Nephron (organoid): Measurements from ENCODE around the gene CCL3.
"Not testable (repeated sequence)": the region's sequence is repeated elsewhere in the genome, so short reads cannot be mapped to it uniquely, and the experiment has no call there.

Experiments
- H3K27ac Mint-ChIP-seq, 3 experiments: 2 replicates each; pipeline ENCODE4 v1.8.0; 2020; ENCODE audit warnings: mixed read lengths in 3 of 3, mild to moderate bottlenecking in 2 of 3, moderate library complexity in 1 of 3
- H3K27me3 Mint-ChIP-seq: 2 replicates; pipeline ENCODE4 v1.8.0; 2021; ENCODE audit warnings: low read depth, mild to moderate bottlenecking, moderate library complexity, mixed read lengths
- H3K36me3 Mint-ChIP-seq: 2 replicates; pipeline ENCODE4 v1.8.0; 2020; ENCODE audit warnings: low read depth, mixed read lengths
- H3K4me1 Mint-ChIP-seq: 2 replicates; pipeline ENCODE4 v1.8.0; 2020; ENCODE audit warnings: mixed read lengths
- H3K4me3 Mint-ChIP-seq, 3 experiments: 2 replicates each; pipeline ENCODE4 v1.8.0; 2020; ENCODE audit warnings: mild to moderate bottlenecking in 3 of 3, mixed read lengths in 3 of 3, moderate library complexity in 2 of 3
- H3K9me3 Mint-ChIP-seq: 2 replicates; pipeline ENCODE4 v1.8.0; 2020; ENCODE audit warnings: mixed read lengths
- TF ChIP-seq, protein P1 (sequence below), 3 experiments: fragments of 200-600 bp; sonication (generic); IDR thresholded peaks; one replicate each; pipeline ENCODE4 v1.5.0; 2021; ENCODE audit warnings: antibody characterized with exemption in 3 of 3; ENCODE audit not compliant: unreplicated experiment in 3 of 3

The CCL3 gene

DNA sequence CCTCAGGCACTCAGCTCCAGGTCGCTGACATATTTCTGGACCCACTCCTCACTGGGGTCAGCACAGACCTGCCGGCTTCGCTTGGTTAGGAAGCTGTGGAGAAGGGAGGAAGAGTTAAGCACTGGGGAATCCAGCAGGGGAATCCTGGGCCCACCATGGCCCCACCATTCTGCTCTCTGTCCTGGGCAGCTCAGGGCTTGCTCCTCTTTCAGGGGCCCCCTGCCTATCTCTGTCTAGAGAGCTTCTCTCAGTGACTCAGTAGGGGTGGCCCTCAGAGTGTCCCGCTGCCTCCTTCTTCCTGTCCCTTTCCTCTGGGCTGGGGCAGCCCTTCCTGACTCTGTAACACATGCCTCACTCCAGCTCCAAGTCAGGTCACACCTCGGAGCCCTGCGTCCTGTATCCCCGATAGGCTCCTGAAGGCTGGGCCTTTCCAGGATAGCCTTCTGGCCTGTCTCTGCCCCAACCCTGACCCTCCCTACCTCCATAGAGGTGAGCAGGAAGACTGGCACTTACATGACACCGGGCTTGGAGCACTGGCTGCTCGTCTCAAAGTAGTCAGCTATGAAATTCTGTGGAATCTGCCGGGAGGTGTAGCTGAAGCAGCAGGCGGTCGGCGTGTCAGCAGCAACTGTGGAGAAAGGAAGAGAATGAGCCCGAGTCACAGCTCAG lies 1.1 kb downstream of the CCL3 start:
- H3K4me3 Mint-ChIP-seq: no peak overlapping the region
- TF ChIP-seq, protein P1, sequence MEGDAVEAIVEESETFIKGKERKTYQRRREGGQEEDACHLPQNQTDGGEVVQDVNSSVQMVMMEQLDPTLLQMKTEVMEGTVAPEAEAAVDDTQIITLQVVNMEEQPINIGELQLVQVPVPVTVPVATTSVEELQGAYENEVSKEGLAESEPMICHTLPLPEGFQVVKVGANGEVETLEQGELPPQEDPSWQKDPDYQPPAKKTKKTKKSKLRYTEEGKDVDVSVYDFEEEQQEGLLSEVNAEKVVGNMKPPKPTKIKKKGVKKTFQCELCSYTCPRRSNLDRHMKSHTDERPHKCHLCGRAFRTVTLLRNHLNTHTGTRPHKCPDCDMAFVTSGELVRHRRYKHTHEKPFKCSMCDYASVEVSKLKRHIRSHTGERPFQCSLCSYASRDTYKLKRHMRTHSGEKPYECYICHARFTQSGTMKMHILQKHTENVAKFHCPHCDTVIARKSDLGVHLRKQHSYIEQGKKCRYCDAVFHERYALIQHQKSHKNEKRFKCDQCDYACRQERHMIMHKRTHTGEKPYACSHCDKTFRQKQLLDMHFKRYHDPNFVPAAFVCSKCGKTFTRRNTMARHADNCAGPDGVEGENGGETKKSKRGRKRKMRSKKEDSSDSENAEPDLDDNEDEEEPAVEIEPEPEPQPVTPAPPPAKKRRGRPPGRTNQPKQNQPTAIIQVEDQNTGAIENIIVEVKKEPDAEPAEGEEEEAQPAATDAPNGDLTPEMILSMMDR (IDR thresholded peaks at IDR 0.05; ENCODE audit: unreplicated experiment in 3 of 3): no peak
- no peak overlapping the region for H3K27ac Mint-ChIP-seq
- H3K9me3 Mint-ChIP-seq: no peaks in the 10 kb centered on the region
- peaks cover 15% of the 10 kb centered on the region for H3K27me3 Mint-ChIP-seq
- H3K4me1 Mint-ChIP-seq: no peaks in the 10 kb centered on the region
- no peaks in the 10 kb centered on the region for H3K36me3 Mint-ChIP-seq

DNA sequence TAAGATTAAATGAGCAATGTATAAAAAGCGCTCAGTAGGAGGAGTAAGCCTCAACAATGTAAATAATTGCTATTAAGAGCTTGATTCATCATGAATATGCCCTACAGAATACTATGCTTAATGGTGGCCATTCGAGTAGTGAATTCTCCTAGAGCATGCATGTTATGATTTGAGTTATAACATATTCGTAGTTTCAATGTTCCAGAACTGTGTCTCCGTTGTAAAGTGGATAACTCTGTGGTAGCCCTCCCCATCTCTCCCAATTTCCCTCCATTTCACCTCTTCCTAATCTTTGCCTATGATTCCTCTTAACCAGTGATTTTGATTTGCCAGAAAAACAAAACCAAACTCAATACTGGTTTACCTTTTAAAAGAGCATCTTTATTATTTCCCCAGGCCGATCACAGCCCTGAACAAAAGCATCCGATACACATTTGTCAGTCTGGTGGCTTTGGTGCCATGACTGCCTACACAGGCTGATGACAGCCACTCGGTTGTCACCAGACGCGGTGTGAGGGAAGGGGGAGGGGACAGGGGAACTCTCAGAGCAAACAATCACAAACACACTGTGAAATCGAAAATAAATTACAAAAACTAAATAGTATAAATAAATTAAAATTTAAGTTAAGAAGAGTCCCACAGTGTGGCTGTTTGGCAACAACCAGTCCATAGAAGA lies 1.9 kb downstream of the CCL3 start:
- H3K27ac Mint-ChIP-seq, H3K9me3 Mint-ChIP-seq, H3K36me3 Mint-ChIP-seq, H3K4me3 Mint-ChIP-seq, H3K4me1 Mint-ChIP-seq: not testable (repeated sequence)
- peaks cover 15% of the 10 kb centered on the region for H3K27me3 Mint-ChIP-seq

DNA sequence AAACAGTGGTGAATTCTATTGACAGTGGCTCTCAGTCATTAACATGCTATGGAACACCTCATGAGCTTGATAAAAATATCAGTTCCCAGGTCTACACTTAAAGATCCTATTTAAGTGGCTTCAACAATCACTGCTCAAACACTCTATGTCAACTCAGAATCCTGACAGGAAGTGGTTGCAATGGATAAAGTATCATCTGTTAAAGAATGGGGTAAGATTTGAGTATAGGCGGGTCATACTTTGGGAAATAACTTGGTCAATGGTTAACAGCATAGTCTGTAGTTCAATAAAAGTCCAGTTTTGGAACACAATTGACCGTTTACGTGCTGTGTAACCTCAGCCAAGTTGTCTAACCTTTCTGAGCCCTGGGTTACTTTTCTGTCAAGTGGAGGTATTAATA lies 2.5 kb downstream of the CCL3 start:
- not testable (repeated sequence) for H3K9me3 Mint-ChIP-seq, H3K27ac Mint-ChIP-seq, H3K4me3 Mint-ChIP-seq, H3K36me3 Mint-ChIP-seq, H3K4me1 Mint-ChIP-seq
- H3K27me3 Mint-ChIP-seq: peaks cover 13% of the 10 kb centered on the region

DNA sequence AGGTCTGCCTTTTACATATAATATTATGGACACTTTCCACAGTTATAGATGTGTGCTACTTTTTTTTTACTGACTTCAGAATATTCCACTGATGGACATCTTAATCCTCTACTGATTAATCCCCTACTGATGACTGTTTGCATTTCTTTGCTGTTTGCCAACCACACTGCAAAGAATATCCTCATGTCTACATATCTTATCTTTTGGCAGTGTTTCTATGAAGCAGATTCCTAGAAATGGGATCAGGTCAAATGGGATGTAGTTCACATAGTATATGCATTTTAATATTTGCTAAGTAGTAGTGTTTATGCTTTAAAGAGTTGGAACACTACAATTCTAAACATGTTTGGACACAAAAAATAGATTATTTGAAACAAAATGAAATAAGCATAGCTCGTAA lies 3.2 kb downstream of the CCL3 start:
- H3K36me3 Mint-ChIP-seq: no peaks in the 10 kb centered on the region
- no peak overlapping the region for H3K4me3 Mint-ChIP-seq
- no peaks in the 10 kb centered on the region for H3K9me3 Mint-ChIP-seq
- no peaks in the 10 kb centered on the region for H3K4me1 Mint-ChIP-seq
- TF ChIP-seq, protein P1 (IDR thresholded peaks at IDR 0.05; ENCODE audit: unreplicated experiment in 3 of 3): no peak
- peaks cover 9% of the 10 kb centered on the region for H3K27me3 Mint-ChIP-seq
- no peak overlapping the region for H3K27ac Mint-ChIP-seq

DNA sequence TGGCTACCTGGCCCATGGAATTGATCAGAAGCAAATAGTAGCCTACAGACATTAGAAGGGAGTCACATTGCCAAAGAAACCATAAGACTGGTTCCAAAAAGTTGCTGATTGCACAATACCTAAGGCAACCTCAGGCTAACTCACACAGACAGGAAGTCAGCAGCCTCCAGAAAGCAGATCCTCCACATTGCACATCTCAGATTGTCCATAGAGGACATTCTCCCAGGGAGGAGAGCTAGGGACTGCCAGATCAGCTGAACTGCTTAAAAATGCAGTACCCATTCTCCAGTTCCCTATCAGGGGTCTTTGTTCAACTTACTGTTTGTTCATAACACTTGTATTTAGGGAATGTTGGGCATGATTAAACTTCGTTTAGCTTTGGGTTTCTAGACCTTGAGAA lies 4.2 kb downstream of the CCL3 start:
- H3K27ac Mint-ChIP-seq: no peak overlapping the region
- H3K4me1 Mint-ChIP-seq: no peaks in the 10 kb centered on the region
- no peaks in the 10 kb centered on the region for H3K36me3 Mint-ChIP-seq
- no peak overlapping the region for H3K4me3 Mint-ChIP-seq
- H3K27me3 Mint-ChIP-seq: peaks cover 12% of the 10 kb centered on the region
- TF ChIP-seq, protein P1 (IDR thresholded peaks at IDR 0.05; ENCODE audit: unreplicated experiment in 3 of 3): no peak
- H3K9me3 Mint-ChIP-seq: no peaks in the 10 kb centered on the region

DNA sequence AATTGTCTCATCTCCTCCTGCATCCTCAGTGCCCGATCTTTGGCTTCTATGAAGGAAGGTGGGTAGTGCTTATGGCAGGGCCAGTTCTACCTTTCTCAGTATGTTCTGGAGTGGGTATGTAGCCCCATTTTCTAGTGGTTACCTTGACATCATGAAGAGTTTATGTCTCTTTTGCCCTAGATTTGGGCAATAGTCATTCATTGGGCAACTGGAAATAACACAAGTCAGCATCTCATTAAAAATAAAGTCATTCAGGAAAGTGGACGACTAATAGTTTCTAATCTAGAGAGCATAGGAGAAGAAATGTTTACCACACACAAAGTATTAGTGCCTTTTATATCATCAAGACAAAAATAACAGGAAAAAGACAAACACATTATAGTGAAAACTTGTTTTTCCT lies 6.3 kb downstream of the CCL3 start:
- not testable (repeated sequence) for H3K36me3 Mint-ChIP-seq, H3K27ac Mint-ChIP-seq, H3K4me1 Mint-ChIP-seq, H3K9me3 Mint-ChIP-seq, H3K27me3 Mint-ChIP-seq, H3K4me3 Mint-ChIP-seq

DNA sequence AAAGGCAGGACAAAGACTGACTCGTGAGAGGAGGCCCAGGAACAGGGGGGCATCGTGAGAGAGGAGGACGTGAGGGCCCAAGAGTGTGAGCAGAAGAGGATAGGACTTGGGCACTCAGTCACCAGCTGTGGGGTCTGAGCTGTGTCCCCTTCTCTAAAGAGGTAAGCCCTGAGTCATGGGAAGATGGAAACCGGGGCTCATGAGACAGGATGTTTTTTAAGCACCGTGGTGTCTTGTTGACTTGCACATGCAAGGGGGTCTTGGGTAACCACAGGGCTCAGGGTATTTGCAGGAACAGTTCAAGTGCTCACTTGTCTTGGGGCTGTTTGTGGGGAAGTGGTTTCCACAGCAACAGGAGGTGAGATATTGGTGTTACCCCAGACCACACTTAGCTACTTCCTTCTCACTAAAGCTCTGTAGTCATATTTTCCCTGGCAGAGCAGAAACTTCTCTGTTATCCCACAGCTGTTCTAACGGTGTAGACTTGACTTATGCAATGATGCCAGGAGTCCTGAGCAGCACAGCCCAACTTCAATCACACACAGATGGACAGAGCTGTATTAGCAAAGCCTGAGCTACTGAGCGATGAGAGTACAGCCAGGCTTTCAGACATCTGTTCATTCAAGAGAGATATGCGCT lies 7.3 kb downstream of the CCL3 start:
- not testable (repeated sequence) for H3K27ac Mint-ChIP-seq, H3K9me3 Mint-ChIP-seq

DNA sequence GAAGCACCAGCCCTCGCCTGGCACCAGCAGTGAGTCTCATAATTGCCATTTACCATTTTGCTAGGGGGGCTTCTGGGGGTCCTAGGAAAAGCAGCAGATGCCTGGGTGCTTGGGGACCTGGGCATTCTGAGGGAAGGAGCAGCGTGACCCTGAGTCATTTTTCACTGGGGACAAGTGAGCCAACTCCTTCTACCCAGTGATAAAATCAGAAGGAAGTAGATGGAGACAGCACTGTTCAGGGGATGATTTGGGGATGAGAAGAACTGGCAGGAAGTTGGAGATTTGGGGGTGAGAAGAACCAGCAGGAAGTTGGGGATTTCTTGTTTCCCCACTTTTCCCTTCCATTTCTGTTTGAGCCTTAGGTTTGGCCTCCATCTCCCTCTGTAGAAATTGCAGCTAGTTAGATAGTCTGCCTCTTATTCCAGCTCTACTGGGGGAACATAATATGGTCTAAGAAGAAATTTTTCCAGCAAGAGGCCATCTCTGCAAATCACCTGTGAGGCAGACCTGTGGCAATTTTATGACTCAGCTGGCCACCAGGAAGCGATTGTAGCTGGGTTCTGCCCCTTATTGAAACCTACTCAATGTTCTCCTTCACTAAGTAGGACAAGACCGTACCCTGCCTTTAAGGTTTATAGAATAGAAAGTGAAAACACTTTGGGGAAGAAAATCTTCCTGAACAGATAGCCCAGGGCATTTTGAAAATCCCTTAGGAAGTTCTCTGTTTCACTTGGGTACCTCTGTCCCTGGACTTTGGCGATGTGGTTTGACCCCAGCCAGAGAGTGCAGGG lies 8.1 kb downstream of the CCL3 start:
- not testable (repeated sequence) for H3K4me1 Mint-ChIP-seq, H3K27ac Mint-ChIP-seq, H3K27me3 Mint-ChIP-seq, H3K4me3 Mint-ChIP-seq, H3K9me3 Mint-ChIP-seq, H3K36me3 Mint-ChIP-seq

More for the DNA sequence above, 7.3 kb downstream of the CCL3 start:
- H3K27me3 Mint-ChIP-seq, H3K4me1 Mint-ChIP-seq, H3K36me3 Mint-ChIP-seq, H3K4me3 Mint-ChIP-seq: not testable (repeated sequence)
